ENCODE data around the gene FHIT.

The FHIT gene

DNA sequence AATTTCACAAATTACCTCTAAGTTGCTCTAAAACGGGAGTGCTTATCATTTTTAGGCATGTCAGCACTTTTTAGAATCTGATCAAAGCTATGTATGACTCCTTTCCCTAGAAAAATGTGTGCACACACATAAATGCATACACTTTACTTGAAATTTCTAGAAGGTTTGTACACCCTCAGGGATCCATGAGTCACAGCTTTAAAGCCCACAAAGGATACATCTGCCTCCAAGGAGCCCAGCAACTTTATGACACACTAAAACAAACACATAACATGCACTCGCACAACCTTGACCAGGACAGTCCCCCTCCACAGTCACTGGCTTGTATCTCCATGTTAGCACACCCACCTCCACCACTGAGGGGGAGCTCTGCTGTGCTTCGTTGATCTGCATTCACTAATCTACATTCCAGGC, 1479.5 kb downstream of the FHIT start:
- no peaks in the 10 kb centered on the region for H3K4me1 ChIP-seq
- no peak overlapping the region for H3K4me3 ChIP-seq (ENCODE audit: low read depth, low read length)
- DNase-seq, result no peak
- TF ChIP-seq, protein P1, sequence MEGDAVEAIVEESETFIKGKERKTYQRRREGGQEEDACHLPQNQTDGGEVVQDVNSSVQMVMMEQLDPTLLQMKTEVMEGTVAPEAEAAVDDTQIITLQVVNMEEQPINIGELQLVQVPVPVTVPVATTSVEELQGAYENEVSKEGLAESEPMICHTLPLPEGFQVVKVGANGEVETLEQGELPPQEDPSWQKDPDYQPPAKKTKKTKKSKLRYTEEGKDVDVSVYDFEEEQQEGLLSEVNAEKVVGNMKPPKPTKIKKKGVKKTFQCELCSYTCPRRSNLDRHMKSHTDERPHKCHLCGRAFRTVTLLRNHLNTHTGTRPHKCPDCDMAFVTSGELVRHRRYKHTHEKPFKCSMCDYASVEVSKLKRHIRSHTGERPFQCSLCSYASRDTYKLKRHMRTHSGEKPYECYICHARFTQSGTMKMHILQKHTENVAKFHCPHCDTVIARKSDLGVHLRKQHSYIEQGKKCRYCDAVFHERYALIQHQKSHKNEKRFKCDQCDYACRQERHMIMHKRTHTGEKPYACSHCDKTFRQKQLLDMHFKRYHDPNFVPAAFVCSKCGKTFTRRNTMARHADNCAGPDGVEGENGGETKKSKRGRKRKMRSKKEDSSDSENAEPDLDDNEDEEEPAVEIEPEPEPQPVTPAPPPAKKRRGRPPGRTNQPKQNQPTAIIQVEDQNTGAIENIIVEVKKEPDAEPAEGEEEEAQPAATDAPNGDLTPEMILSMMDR (IDR thresholded peaks at IDR 0.05; ENCODE audit: low read depth, low read length), result no peak
- H3K9me3 ChIP-seq, result no peaks in the 10 kb centered on the region
- no peaks in the 10 kb centered on the region for H3K27me3 ChIP-seq
- no peaks in the 10 kb centered on the region for H3K36me3 ChIP-seq

GRCh38 chr3:59769127-59769750, 1482.0 kb downstream of the FHIT start:
- Histone ChIP-seq H3K4me1 (no peaks in the 10 kb centered on the region), H3K27me3 (no peaks in the 10 kb centered on the region), H3K9me3 (no peaks in the 10 kb centered on the region), H3K4me3 (ENCODE audit: low read depth, low read length) (no peak overlapping the region), H3K36me3 (no peaks in the 10 kb centered on the region)
- TF ChIP-seq, protein P1 (IDR thresholded peaks at IDR 0.05; ENCODE audit: low read depth, low read length), result no peak
- DNase-seq, result no peak

GRCh38 chr3:59766200-59766872, 1484.9 kb downstream of the FHIT start:
- DNase-seq, result no peak
- Histone ChIP-seq H3K4me1 (no peaks in the 10 kb centered on the region), H3K4me3 (ENCODE audit: low read depth, low read length) (no peak overlapping the region), H3K27me3 (no peaks in the 10 kb centered on the region), H3K9me3 (no peaks in the 10 kb centered on the region), H3K36me3 (no peaks in the 10 kb centered on the region)
- TF ChIP-seq, protein P1 (IDR thresholded peaks at IDR 0.05; ENCODE audit: low read depth, low read length), result no peak

GRCh38 chr3:59764171-59764570, 1487.1 kb downstream of the FHIT start:
- TF ChIP-seq, protein P1 (IDR thresholded peaks at IDR 0.05; ENCODE audit: low read depth, low read length), result no peak
- Histone ChIP-seq H3K36me3 (no peaks in the 10 kb centered on the region), H3K9me3 (no peaks in the 10 kb centered on the region), H3K4me1 (no peaks in the 10 kb centered on the region), H3K4me3 (ENCODE audit: low read depth, low read length) (no peak overlapping the region), H3K27me3 (no peaks in the 10 kb centered on the region)
- no peak for DNase-seq

- no peaks in the 10 kb centered on the region for H3K9me3 ChIP-seq
- no peaks in the 10 kb centered on the region for H3K27me3 ChIP-seq
- TF ChIP-seq, protein P1 (IDR thresholded peaks at IDR 0.05; ENCODE audit: low read depth, low read length), result no peak
- H3K4me3 ChIP-seq (ENCODE audit: low read depth, low read length), result no peak overlapping the region
- no peak for DNase-seq
- no peaks in the 10 kb centered on the region for H3K36me3 ChIP-seq
- H3K4me1 ChIP-seq, result no peaks in the 10 kb centered on the region
These were observed 1488.3 kb downstream of the FHIT start for GRCh38 chr3:59762941-59763340.

DNA sequence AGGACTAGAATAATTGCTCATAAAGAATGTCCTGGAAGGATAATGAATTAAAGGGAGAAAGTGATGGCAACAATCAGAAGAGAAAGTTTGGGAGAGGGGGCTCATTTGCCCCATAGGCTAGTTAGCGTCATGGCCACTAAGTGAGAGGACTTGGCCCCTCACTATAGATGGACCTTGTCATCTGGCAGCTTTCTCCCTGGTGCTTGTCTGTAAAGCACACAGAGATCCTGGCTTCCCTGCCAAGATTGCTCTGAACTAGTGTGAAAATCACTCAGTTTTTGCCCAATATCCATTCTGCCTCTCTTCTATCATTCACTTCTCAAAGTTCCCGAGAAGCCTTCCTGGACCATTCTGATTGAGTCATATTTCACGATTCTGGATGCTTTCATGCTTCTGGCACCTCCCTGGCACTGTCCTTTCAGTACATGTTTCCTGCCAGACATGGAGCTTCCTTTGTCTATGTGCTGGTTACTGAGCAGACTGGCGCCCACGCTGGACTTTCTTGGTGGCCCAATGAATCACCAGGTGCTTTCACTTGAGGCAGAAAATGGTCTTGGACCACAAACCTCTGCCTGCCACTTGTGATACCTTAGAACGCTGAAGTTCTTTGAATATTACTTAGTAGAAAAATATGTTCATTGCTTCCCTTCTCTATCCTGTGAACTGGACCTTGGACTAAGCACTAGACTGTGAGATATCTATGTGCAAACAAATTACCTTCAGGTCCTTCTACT, 1491.8 kb downstream of the FHIT start:
- no peaks in the 10 kb centered on the region for H3K4me1 ChIP-seq
- H3K36me3 ChIP-seq, result no peaks in the 10 kb centered on the region
- no peaks in the 10 kb centered on the region for H3K9me3 ChIP-seq
- no peak for DNase-seq
- TF ChIP-seq, protein P1 (IDR thresholded peaks at IDR 0.05; ENCODE audit: low read depth, low read length), result no peak
- H3K27me3 ChIP-seq, result no peaks in the 10 kb centered on the region
- H3K4me3 ChIP-seq (ENCODE audit: low read depth, low read length), result no peak overlapping the region
